GM18868 (cell line): ENCODE measurements around the gene PTPRU.

Source experiments
- ATAC-seq: cut with Tn5 transposase; IDR thresholded peaks from one replicate; pipeline ENCODE4 v1.9.1; 2021; ENCODE audit warnings: mild to moderate bottlenecking, moderate library complexity; ENCODE audit not compliant: unreplicated experiment

Gene PTPRU

GRCh38 chr1:29243023-29243870 lies 6.9 kb downstream of the PTPRU start:
- ATAC-seq = no peak

- ATAC-seq = no peak
Measured at GRCh38 chr1:29243871-29244200, 7.5 kb downstream of the PTPRU start.

- no peak for ATAC-seq
Measured at GRCh38 chr1:29245261-29245660, 8.9 kb downstream of the PTPRU start.

GRCh38 chr1:29245876-29246275 lies 9.6 kb downstream of the PTPRU start:
- ATAC-seq = no peak

GRCh38 chr1:29247044-29247443 lies 10.7 kb downstream of the PTPRU start:
- ATAC-seq = no peak

- no peak for ATAC-seq
Measured at GRCh38 chr1:29247571-29248273, 11.4 kb downstream of the PTPRU start.

GRCh38 chr1:29248409-29248808 lies 12.1 kb downstream of the PTPRU start:
- no peak for ATAC-seq

- no peak for ATAC-seq
Measured at GRCh38 chr1:29249170-29249691, 12.9 kb downstream of the PTPRU start.

GRCh38 chr1:29249951-29250581 lies 13.7 kb downstream of the PTPRU start:
- no peak for ATAC-seq

GRCh38 chr1:29251164-29252124 lies 15.1 kb downstream of the PTPRU start:
- no peak for ATAC-seq

GRCh38 chr1:29253180-29253579 lies 16.9 kb downstream of the PTPRU start:
- ATAC-seq = no peak

GRCh38 chr1:29254346-29254745 lies 18.0 kb downstream of the PTPRU start:
- ATAC-seq = no peak

GRCh38 chr1:29255134-29255666 lies 18.9 kb downstream of the PTPRU start:
- ATAC-seq = no peak

GRCh38 chr1:29256394-29256793 lies 20.1 kb downstream of the PTPRU start:
- ATAC-seq = no peak

- ATAC-seq = no peak
Measured at GRCh38 chr1:29256979-29257804, 20.9 kb downstream of the PTPRU start.

- no peak for ATAC-seq
Measured at GRCh38 chr1:29258189-29258975, 22.1 kb downstream of the PTPRU start.

- no peak for ATAC-seq
Measured at GRCh38 chr1:29258976-29259801, 22.9 kb downstream of the PTPRU start.
